ENCODE measurements around the gene ELMO1.

- TF ChIP-seq FOXM1 (IDR thresholded peaks at IDR 0.05; ENCODE audit: borderline replicate concordance): no peak
- no peak for TF ChIP-seq ZNF384 (IDR thresholded peaks at IDR 0.05)
- no peak for TF ChIP-seq ARNT (IDR thresholded peaks at IDR 0.05)
- no peak for TF ChIP-seq HDGF (IDR thresholded peaks at IDR 0.05; ENCODE audit: borderline replicate concordance)
- no peak for TF ChIP-seq FOXK2 (IDR thresholded peaks at IDR 0.05)
- no peak for TF ChIP-seq FOXA1 (IDR thresholded peaks at IDR 0.05)
- TF ChIP-seq BHLHE40 (IDR thresholded peaks at IDR 0.05; ENCODE audit: borderline replicate concordance): no peak
- TF ChIP-seq CTBP1 (IDR thresholded peaks at IDR 0.05; ENCODE audit: borderline replicate concordance): no peak
- TF ChIP-seq NFRKB (IDR thresholded peaks at IDR 0.05): no peak
- TF ChIP-seq SP1 (IDR thresholded peaks at IDR 0.05): no peak
- no peak for TF ChIP-seq TARDBP (IDR thresholded peaks at IDR 0.05)
- no peak for TF ChIP-seq SUZ12 (IDR thresholded peaks at IDR 0.05)
- TF ChIP-seq L3MBTL2 (conservative IDR thresholded peaks at IDR 0.05): no peak
Observed at GRCh38 chr7:37259319-37259821, 189.3 kb downstream of the ELMO1 start.
